Sciatic nerve (tissue), 2 donors: ENCODE results near the gene GYG2. TPM values are rescaled to one million over a fixed set of nuclear protein-coding genes. Genes with fewer than 3 reads are reported as not detected.
"Not testable (repeated sequence)": the region's sequence is repeated elsewhere in the genome, so short reads cannot be mapped to it uniquely, and the experiment has no call there.

Experiments used
- ATAC-seq: fragments of 200-7000 bp; cut with Tn5 transposase; one replicate; pipeline ENCODE4 v1.9.1; 2020; ENCODE audit warnings: mild to moderate bottlenecking, moderate library complexity
- DNase-seq: peaks from one replicate; pipeline ENCODE4 v3.0.0-alpha.2; 2020; ENCODE audit warnings: low spot score
- intact Hi-C: fragments of 100-400 bp; cut with DNase I; formaldehyde crosslinking; loops from one replicate; pipeline ENCODE4 v1.14.2; 2022
- total RNA-seq: library from RNA; stranded (reverse); fragmentation: NEBNext Ultra II Directional; extraction: Animal tissue kit (Norgen Biotek cat#: 25700); gene quantifications from one replicate; pipeline ENCODE4 v1.2.1, GENCODE V29; 2021
- donor health status: DM: no; HTN: no; CAD: no.
- donor health status: DM: no; HTN: no; CAD: no.

The GYG2 gene
- total RNA-seq, 1 donor from 2014 or later, result 10.9 TPM

DNA sequence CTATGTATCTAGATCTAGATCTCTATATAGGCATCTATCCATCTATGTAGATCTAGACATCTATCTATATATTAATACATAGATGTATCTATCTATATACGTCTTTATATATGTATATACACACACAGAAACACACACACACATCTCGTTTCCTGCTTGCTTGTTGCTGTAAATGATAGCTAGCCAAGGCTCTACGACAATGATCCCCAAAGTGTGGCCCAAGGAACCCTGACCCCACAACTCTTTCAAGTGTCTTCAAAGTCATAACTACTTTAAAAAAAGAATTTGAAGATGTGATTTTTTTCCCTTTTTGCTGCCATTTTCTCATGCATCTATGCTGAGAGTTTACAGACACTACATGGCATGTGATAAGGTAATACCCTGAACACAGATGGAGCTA, 28.8 kb downstream of the GYG2 start:
- no peak for ATAC-seq
- intact Hi-C loops, result no loop called here
- DNase-seq, result no peak

GRCh38 chrX:2859197-2859797, 30.6 kb downstream of the GYG2 start:
- ATAC-seq, result no peak
- DNase-seq, result no peak
- intact Hi-C loops, result no loop called here

GRCh38 chrX:2862404-2862803, 33.7 kb downstream of the GYG2 start:
- ATAC-seq (no peak), DNase-seq (no peak)
- intact Hi-C loops, result no loop called here

DNA sequence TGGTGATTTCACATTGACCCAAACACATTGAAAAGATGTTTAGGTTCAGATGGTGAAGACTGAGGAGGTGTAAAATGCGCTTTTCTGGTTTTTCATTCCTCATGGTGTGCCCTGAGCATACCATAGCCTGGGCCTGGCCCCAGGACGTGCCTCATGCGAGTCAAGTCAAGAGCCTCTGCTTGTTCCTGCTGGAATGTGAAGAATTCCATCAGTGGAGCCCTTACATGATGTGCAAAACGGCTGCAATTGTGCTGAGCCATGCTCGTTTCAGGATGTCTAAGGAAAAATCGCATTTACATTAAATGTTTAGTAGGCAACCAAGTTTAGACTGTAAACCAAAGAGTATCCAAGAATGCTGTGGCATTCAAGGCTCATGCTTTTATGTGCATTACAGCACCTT, 34.9 kb downstream of the GYG2 start:
- intact Hi-C loops, result no loop called here
- DNase-seq (no peak), ATAC-seq (no peak)

DNA sequence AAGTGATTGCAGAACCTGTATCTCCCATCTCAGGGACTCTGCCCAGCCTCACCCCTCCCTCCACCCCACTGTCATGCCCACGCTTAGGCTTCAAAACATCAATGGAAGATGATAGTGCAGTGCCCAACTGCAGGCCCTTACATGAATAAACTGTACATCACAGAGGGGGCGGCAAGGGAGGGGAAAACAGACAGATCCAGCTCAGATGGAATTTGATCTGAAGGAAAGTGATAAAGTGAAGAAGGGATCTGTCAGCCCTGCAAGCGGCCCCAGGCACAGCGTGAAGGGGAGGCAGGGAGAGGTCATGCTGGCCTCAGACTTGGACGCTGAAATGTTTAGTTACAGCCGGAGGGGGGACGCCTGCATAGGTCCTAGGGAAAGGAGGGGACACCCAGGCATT, 38.5 kb downstream of the GYG2 start:
- intact Hi-C loops, result no loop called here
- ATAC-seq, result no peak
- DNase-seq, result no peak

DNA sequence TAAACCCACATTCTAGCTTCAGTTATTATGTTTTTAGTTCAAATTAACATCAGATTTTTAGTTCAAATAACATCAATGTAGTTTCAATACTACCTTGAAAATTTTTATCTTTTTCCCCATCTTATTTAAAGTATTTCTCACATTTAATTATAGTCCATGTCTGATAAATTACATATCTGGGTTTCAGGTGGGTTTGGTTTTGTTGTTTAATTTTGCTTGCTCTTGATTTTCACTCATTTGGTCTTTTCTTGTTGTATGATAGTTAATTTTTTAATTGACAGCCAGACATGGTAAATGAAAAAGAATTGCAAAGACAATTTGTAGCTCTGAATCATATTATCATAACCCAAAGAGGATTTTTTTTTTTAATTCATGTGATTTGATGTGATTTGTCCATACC, 41.9 kb downstream of the GYG2 start:
- DNase-seq, result no peak
- no peak for ATAC-seq
- intact Hi-C loops, result no loop called here

GRCh38 chrX:2871831-2872230, 43.1 kb downstream of the GYG2 start:
- DNase-seq (no peak), ATAC-seq (no peak)

DNA sequence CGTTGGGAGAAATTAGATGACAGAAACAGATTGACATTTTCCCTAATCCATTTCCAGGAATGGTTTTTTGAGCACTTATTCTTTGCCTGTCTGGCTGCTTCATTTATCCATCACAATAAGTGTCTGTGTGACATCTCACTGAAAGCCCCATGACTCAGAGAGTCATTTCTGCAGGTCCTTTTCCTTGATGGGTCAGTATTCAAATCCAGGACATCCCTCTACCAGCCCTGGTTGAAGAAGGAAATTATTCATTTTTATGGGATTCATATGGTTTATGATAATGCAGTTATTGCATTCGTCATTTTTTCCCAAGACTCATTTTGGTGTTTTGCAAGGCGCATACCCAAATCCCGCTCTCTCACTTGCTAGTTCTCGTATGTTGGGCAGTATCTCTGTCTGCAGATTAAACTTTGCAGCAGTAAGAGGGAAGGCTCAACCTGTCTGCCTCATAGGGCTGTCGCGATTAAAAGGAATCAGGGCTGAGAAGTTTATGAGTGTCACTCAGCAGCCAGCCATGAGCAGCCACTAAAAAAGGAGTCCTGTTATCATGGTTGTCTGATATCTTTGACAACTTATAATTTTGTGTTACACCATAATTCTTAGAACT, 44.0 kb downstream of the GYG2 start:
- intact Hi-C loops, result no loop called here
- ATAC-seq (no peak), DNase-seq (no peak)

More at GRCh38 chrX:2871831-2872230, 43.1 kb downstream of the GYG2 start:
- intact Hi-C loops, result no loop called here

- DNase-seq, result no peak
- ATAC-seq, result no peak
- intact Hi-C loops, result no loop called here
Measured at GRCh38 chrX:2874222-2875135, 45.7 kb downstream of the GYG2 start.

GRCh38 chrX:2875136-2875481, 46.4 kb downstream of the GYG2 start:
- DNase-seq (no peak), ATAC-seq (no peak)
- intact Hi-C loops, result no loop called here

DNA sequence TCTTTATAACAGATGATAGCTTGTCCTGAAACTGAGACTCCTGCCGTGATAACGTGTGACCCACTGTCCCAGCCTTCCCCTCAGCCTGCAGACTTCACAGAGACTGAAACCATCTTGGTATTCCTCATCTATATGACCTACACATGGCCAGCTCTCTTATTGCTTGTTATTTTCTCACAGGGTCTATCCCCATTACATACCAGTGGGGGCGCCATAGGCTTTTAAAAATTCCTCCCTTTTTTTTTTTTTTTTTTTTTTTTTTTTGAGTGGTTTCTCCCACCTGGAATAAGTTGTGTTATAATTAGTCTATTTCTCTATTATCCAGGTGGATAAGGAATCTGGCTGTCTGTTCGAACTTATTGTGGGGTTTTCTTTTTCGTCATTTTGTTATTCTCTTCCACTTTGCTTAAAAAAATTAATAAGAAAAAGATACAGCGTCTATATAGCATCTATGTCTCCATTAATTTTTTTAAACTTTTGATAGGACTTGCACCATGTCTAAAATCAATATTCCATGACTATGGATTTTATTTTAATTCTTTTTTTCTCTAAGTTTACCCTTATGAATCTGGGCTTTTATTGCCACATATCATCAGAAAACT, 47.2 kb downstream of the GYG2 start:
- intact Hi-C loops, result no loop called here
- no peak for ATAC-seq
- no peak for DNase-seq

- ATAC-seq (peak; percentile 64), DNase-seq (no peak)
- intact Hi-C loops, result no loop called here
Measured at GRCh38 chrX:2878563-2878962, 49.8 kb downstream of the GYG2 start.

- no peak for DNase-seq
- ATAC-seq, result no peak
- intact Hi-C loops, result no loop called here
Measured at GRCh38 chrX:2879670-2880069, 50.9 kb downstream of the GYG2 start.

DNA sequence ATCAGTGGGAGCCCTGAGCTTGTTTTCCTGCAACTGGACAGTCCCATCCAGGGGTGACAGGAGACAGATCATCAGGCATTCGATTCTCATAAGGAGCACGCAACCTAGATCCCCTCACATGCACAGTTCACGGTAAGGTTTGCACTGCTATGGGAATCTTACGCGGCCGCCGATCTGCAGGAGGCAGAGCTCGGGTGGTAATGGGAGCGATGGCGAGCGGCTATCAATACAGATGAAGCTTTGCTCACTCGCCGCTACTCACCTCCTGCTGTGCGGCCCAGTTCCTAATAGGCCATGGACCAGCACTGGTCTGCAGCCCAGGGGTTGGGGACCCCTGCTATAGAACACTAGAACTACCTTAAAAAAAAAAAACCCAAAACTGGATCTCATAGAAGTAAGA, 55.0 kb downstream of the GYG2 start:
- DNase-seq, result no peak
- intact Hi-C loops, result no loop called here
- no peak for ATAC-seq

- DNase-seq, result no peak
- intact Hi-C loops, result no loop called here
- no peak for ATAC-seq
Measured at GRCh38 chrX:2888309-2888708, 59.6 kb downstream of the GYG2 start.

DNA sequence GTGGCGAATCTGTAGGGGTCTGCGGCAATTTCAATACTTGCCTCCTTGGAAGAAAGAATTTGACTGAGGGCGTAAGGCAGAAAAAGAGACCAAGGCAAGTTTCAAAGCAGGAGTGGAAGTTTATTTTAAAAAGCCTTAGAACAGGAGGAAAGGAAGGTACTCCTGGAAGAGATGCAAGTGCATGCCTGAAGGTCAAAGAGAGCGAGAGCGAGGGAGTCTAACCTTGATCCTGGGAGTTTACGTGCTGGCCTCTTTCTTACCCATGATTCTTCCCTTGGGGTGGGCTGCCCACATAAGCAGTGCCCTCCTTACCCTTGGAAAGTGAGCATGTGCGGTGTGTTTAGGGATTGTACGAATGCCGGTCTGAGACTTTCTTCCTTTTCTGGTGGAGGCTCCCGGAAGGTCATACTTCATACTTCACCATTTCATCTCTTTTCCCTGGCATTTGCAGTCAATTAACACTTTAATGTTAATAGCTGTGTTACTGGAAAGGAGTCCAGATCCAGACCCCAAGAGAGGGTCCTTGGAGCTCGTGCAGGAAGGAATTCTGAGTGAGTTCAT, 60.4 kb downstream of the GYG2 start:
- ATAC-seq, result peak; percentile 38
- intact Hi-C loops, result no loop called here
- DNase-seq, result no peak

GRCh38 chrX:2889706-2890490, 61.2 kb downstream of the GYG2 start:
- DNase-seq, intact Hi-C loops: not testable (repeated sequence)
- ATAC-seq, result peak; percentile 57

GRCh38 chrX:2890536-2891460, 62.1 kb downstream of the GYG2 start:
- DNase-seq, intact Hi-C loops, ATAC-seq: not testable (repeated sequence)
